Hepatocyte (in vitro differentiated cells): ENCODE measurements around the gene AFTPH.

Experiments
- CTCF ChIP-seq: fragments of 200-600 bp; sonication (generic); IDR thresholded peaks from 2 replicates; pipeline ENCODE4 v1.5.1; 2016; ENCODE audit warnings: antibody characterized with exemption, mild to moderate bottlenecking; ENCODE audit not compliant: poor library complexity
- EZH2 ChIP-seq: fragments of 200-600 bp; sonication (generic); IDR thresholded peaks from 2 replicates; pipeline ENCODE4 v1.6.1; 2016; ENCODE audit warnings: antibody characterized with exemption, mild to moderate bottlenecking, borderline replicate concordance
- EZH2phosphoT487 ChIP-seq: fragments of 200-600 bp; sonication (generic); IDR thresholded peaks from one replicate; pipeline ENCODE4 v1.6.1; 2018; ENCODE audit warnings: antibody characterized with exemption, mild to moderate bottlenecking, low read depth, moderate library complexity; ENCODE audit not compliant: unreplicated experiment, severe bottlenecking

GRCh38 chr2:64626963-64627760, 103.0 kb downstream of the AFTPH start:
- TF ChIP-seq CTCF = no peak
- no peak for TF ChIP-seq EZH2
- TF ChIP-seq EZH2phosphoT487 = no peak
